Smooth muscle cell (in vitro differentiated cells): Measurements from ENCODE around the gene TCTA. TPM values are rescaled to one million over a fixed set of nuclear protein-coding genes. Genes with fewer than 3 reads are reported as not detected.

ENCODE experiments used
- DNase-seq: peaks from one replicate; lab custom pipeline; 2025; ENCODE audit not compliant: unreplicated experiment; lab: John Stamatoyannopoulos, UW
- H2AFZ ChIP-seq: fragments of 200-600 bp; sonication (generic); 2 replicates; pipeline ENCODE4 v1.6.0; 2016; ENCODE audit warnings: antibody characterized with exemption, low read depth, mild to moderate bottlenecking
- H3F3A ChIP-seq: fragments of 200-600 bp; sonication (generic); 2 replicates; pipeline ENCODE4 v1.6.0; 2017; ENCODE audit warnings: antibody characterized with exemption, low read depth
- H3K27ac ChIP-seq: fragments of 200-600 bp; sonication (generic); 2 replicates; pipeline ENCODE4 v1.5.1; 2016; ENCODE audit warnings: low read depth, mild to moderate bottlenecking
- H3K27me3 ChIP-seq: fragments of 200-600 bp; sonication (generic); 2 replicates; pipeline ENCODE4 v1.6.1; 2016; ENCODE audit warnings: low read depth, mild to moderate bottlenecking
- H3K36me3 ChIP-seq: fragments of 200-600 bp; sonication (generic); 2 replicates; pipeline ENCODE4 v1.5.1; 2016; ENCODE audit warnings: low read depth
- H3K4me1 ChIP-seq: fragments of 200-600 bp; sonication (generic); 2 replicates; pipeline ENCODE4 v1.5.1; 2016; ENCODE audit warnings: low read depth
- H3K4me2 ChIP-seq: fragments of 200-600 bp; sonication (generic); 2 replicates; pipeline ENCODE4 v1.6.0; 2016; ENCODE audit warnings: mild to moderate bottlenecking
- H3K4me3 ChIP-seq: fragments of 200-600 bp; sonication (generic); 2 replicates; pipeline ENCODE4 v1.5.1; 2016; ENCODE audit warnings: mild to moderate bottlenecking
- H3K79me2 ChIP-seq: fragments of 200-600 bp; sonication (generic); 2 replicates; pipeline ENCODE4 v1.6.0; 2016; ENCODE audit warnings: low read depth, mild to moderate bottlenecking
- H3K9ac ChIP-seq: fragments of 200-600 bp; sonication (generic); 2 replicates; pipeline ENCODE4 v1.6.0; 2016; ENCODE audit warnings: low read depth
- H3K9me3 ChIP-seq: fragments of 200-600 bp; sonication (generic); replicated peaks from 2 replicates; pipeline ENCODE4 v1.5.1; 2016; ENCODE audit warnings: low read depth
- H4K20me1 ChIP-seq: fragments of 200-600 bp; sonication (generic); 2 replicates; pipeline ENCODE4 v1.6.0; 2016; ENCODE audit warnings: low read depth
- CTCF ChIP-seq: fragments of 200-600 bp; sonication (generic); IDR thresholded peaks from 2 replicates; pipeline ENCODE4 v1.5.1; 2017; ENCODE audit warnings: borderline replicate concordance, mild to moderate bottlenecking, antibody characterized with exemption; ENCODE audit not compliant: insufficient read depth, poor library complexity, severe bottlenecking
- WGBS: methylation state at CpG from one replicate; pipeline ENCODE4 v1.1.7; 2016; ENCODE audit warnings: low lambda C conversion rate; 5-methylcytosine and 5-hydroxymethylcytosine counted together
- polyA plus RNA-seq: library from polyadenylated mRNA; unstranded; fragments of >200 nt; fragmentation: Nextera tagmentation; extraction: Ambion mirVana; gene quantifications from 2 replicates; pipeline ENCODE4 v1.2.1, GENCODE V29; 2016
- total RNA-seq: library from RNA; depleted of rRNA; stranded (reverse); fragments of >200 nt; gene quantifications from 2 replicates; pipeline ENCODE4 v1.2.3, GENCODE V29; 2014

Gene TCTA
- total and polyA plus RNA-seq, 2 experiments from 2014 or later: 11.0 to 12.8 TPM

GRCh38 chr3:49410066-49410845 is 2.0 kb upstream of the TCTA start:
- WGBS: 56% methylated on average over 4 of the region's 4 CpGs
- no peak for TF ChIP-seq CTCF
- no peak overlapping the region for H2AFZ ChIP-seq
- H3K79me2 ChIP-seq: peaks cover 78% of the 10 kb centered on the region
- no peaks in the 10 kb centered on the region for H3K9me3 ChIP-seq
- H3K4me2 ChIP-seq: peak overlapping the region; percentile 93
- H3K4me1 ChIP-seq: peaks cover 21% of the 10 kb centered on the region
- H4K20me1 ChIP-seq: peaks cover 61% of the 10 kb centered on the region
- peak overlapping the region; percentile 83 for H3K4me3 ChIP-seq
- no peaks in the 10 kb centered on the region for H3K27me3 ChIP-seq
- no peak for DNase-seq
- H3K36me3 ChIP-seq: no peaks in the 10 kb centered on the region
- H3K27ac ChIP-seq: peak overlapping the region; percentile 80
- peaks cover 13% of the 10 kb centered on the region for H3F3A ChIP-seq
- H3K9ac ChIP-seq: peak overlapping the region; percentile 83

GRCh38 chr3:49410846-49411534 is 1.2 kb upstream of the TCTA start:
- TF ChIP-seq CTCF: no peak
- Histone ChIP-seq H2AFZ (no peak overlapping the region), H3K27me3 (no peaks in the 10 kb centered on the region), H3K79me2 (peaks cover 71% of the 10 kb centered on the region), H3K27ac (peak overlapping the region; percentile 80), H4K20me1 (peaks cover 54% of the 10 kb centered on the region), H3K4me2 (peak overlapping the region; percentile 93), H3K9ac (peak overlapping the region; percentile 83), H3K36me3 (no peaks in the 10 kb centered on the region), H3K9me3 (no peaks in the 10 kb centered on the region), H3F3A (peaks cover 13% of the 10 kb centered on the region), H3K4me1 (peaks cover 21% of the 10 kb centered on the region), H3K4me3 (peak overlapping the region; percentile 83)
- WGBS: 1% methylated on average over 32 of the region's 33 CpGs
- DNase-seq: no peak

GRCh38 chr3:49411535-49411967 is 672 bp upstream of the TCTA start:
- Histone ChIP-seq H3K9ac (peak overlapping the region; percentile 83), H3K4me2 (peak overlapping the region; percentile 93), H3K27ac (peak overlapping the region; percentile 80), H3K27me3 (no peaks in the 10 kb centered on the region), H3K4me1 (peaks cover 21% of the 10 kb centered on the region), H3F3A (peaks cover 11% of the 10 kb centered on the region), H2AFZ (no peak overlapping the region), H4K20me1 (peaks cover 48% of the 10 kb centered on the region), H3K36me3 (no peaks in the 10 kb centered on the region), H3K4me3 (peak overlapping the region; percentile 83), H3K79me2 (peaks cover 65% of the 10 kb centered on the region), H3K9me3 (no peaks in the 10 kb centered on the region)
- peak; percentile 37 for DNase-seq
- WGBS: 0% methylated on average over 33 of the region's 59 CpGs
- no peak for TF ChIP-seq CTCF
